Vagina (tissue), 2 donors: ENCODE results near the gene PRSS57.

Experiments used
- CTCF ChIP-seq, 3 experiments: fragments of 450-650 bp in 2 of 3; fragments of 200-600 bp in 1 of 3; sonication (generic) in 1 of 3; IDR thresholded peaks; one replicate each; pipeline ENCODE4 v1.5.1; 2017 to 2019; ENCODE audit warnings: antibody characterized with exemption in 3 of 3, mild to moderate bottlenecking in 2 of 3, moderate library complexity in 2 of 3
- POLR2A ChIP-seq, 2 donors: fragments of 450-650 bp; IDR thresholded peaks; one replicate each; pipeline ENCODE4 v1.6.1; 2017; ENCODE audit warnings: antibody characterized with exemption in 2 of 2, mild to moderate bottlenecking in 2 of 2, moderate library complexity in 2 of 2

GRCh38 chr19:741506-742131, 46.4 kb upstream of the PRSS57 start:
- TF ChIP-seq CTCF (IDR thresholded peaks at IDR 0.05): no peak
- TF ChIP-seq POLR2A (IDR thresholded peaks at IDR 0.05): no peak
